Neutrophil (primary cell): ENCODE measurements around the gene PEX3.

Experiments used
- H3K27ac ChIP-seq: fragments of 200-600 bp; sonication (generic); 2 replicates; pipeline ENCODE4 v1.5.1; 2016; ENCODE audit warnings: mild to moderate bottlenecking, moderate library complexity
- H3K27me3 ChIP-seq: fragments of 200-600 bp; sonication (generic); 2 replicates; pipeline ENCODE4 v1.6.0; 2016; ENCODE audit warnings: mild to moderate bottlenecking
- H3K36me3 ChIP-seq: fragments of 200-600 bp; sonication (generic); 2 replicates; pipeline ENCODE4 v1.5.1; 2017
- H3K4me1 ChIP-seq, 2 experiments: fragments of 200-600 bp in 1 of 2; sonication (generic) in 1 of 2; 1 replicate in 1 of 2; 2 replicates in 1 of 2; pipeline versions ENCODE4 v1.5.1 to v1.6.1; 2013 to 2016; ENCODE audit warnings: low read depth in 1 of 2, low read length in 1 of 2, mild to moderate bottlenecking in 1 of 2, moderate library complexity in 1 of 2; ENCODE audit not compliant: control insufficient read depth in 1 of 2, insufficient read depth in 1 of 2
- H3K4me3 ChIP-seq, 2 experiments: fragments of 200-600 bp in 1 of 2; sonication (generic) in 1 of 2; 1 replicate in 1 of 2; 2 replicates in 1 of 2; pipeline ENCODE4 v1.5.1; 2013 to 2016; ENCODE audit warnings: low read depth in 1 of 2, low read length in 1 of 2, mild to moderate bottlenecking in 1 of 2, moderate library complexity in 1 of 2
- H3K9me3 ChIP-seq: fragments of 200-600 bp; sonication (generic); 2 replicates; pipeline ENCODE4 v1.5.1; 2016
- CTCF ChIP-seq: fragments of 200-600 bp; sonication (generic); IDR thresholded peaks from 2 replicates; pipeline ENCODE4 v1.5.1; 2016; ENCODE audit warnings: antibody characterized with exemption

Gene PEX3

DNA sequence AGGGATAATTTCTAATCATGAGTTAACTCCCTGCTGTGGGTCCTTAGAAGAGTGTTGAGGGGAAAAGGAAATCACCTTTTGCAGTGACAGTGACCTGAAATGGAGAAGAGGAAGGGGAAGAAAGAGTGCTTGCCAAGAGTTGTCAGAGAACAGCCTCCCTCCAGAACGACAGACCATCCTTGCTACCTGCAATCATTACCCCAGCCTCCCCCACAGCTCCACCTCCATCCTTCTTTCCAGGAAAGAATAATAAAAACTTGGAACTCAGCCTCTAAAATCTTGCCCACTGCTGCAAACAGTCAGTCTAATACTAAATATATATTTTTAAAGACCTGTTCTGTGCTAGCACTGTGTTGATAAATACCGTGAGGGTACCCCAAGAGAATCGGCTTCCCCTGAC lies 89.6 kb downstream of the PEX3 start:
- Histone ChIP-seq H3K4me1 (peaks cover 11 to 14% of the 10 kb centered on the region in 2 experiments), H3K36me3 (no peaks in the 10 kb centered on the region), H3K27me3 (peaks cover 17% of the 10 kb centered on the region), H3K27ac (no peak overlapping the region), H3K4me3 (no peak overlapping the region), H3K9me3 (no peaks in the 10 kb centered on the region)
- TF ChIP-seq CTCF = no peak
